Panc1 (cell line): ENCODE data around the gene RFX2. TPM values are rescaled to one million over a fixed set of nuclear protein-coding genes. Genes with fewer than 3 reads are reported as not detected.

Experiments
- ATAC-seq: fragments of 200-7000 bp; cut with Tn5 transposase; 2 replicates; pipeline ENCODE4 v1.9.1; 2020; ENCODE audit warnings: mild to moderate bottlenecking, moderate library complexity
- BruUV-seq: library from RNA; stranded (reverse); fragments of 400-500 nt; replicated peaks from 2 replicates; lab custom pipeline; 2021; lab: Mats Ljungman, UMichigan
- CTCF ChIA-PET: fragments of 300-600 bp; sonication (Branson Sonifier 250); formaldehyde crosslinking; loops from one replicate; lab custom pipeline; 2022; ENCODE audit warnings: antibody characterized with exemption; lab: Charles Lee
- POLR2A ChIA-PET: fragments of 300-600 bp; sonication (Branson Sonifier 250); formaldehyde crosslinking; loops from one replicate; lab custom pipeline; 2022; ENCODE audit warnings: antibody characterized with exemption; lab: Charles Lee
- DNase-seq: peaks from one replicate; pipeline ENCODE4 v3.0.0-alpha.2; 2010; ENCODE audit warnings: low read depth, low spot score
- H3K27ac ChIP-seq: 2 replicates; pipeline ENCODE4 v1.5.1; 2011; ENCODE audit warnings: mild to moderate bottlenecking, low read length, inconsistent platforms
- H3K27me3 ChIP-seq: fragments of 200-500 bp; sonication (Bioruptor generic); 2 replicates; pipeline ENCODE4 v1.6.0; 2014; ENCODE audit warnings: low read length, inconsistent platforms; ENCODE audit not compliant: control insufficient read depth, insufficient read depth
- H3K36me3 ChIP-seq: fragments of 200-500 bp; sonication (Bioruptor generic); 2 replicates; pipeline ENCODE4 v1.5.1; 2014; ENCODE audit warnings: inconsistent platforms, mild to moderate bottlenecking, low read length, moderate library complexity; ENCODE audit not compliant: control insufficient read depth, insufficient read depth
- H3K4me1 ChIP-seq: 2 replicates; pipeline ENCODE4 v1.5.1; 2011; ENCODE audit warnings: inconsistent platforms, mild to moderate bottlenecking, low read length, moderate library complexity; ENCODE audit not compliant: control insufficient read depth, insufficient read depth
- H3K4me3 ChIP-seq, 2 experiments: 2 replicates each; pipeline ENCODE4 v1.5.1; 2011 to 2012; ENCODE audit warnings: low read depth in 2 of 2, low read length in 2 of 2, mild to moderate bottlenecking in 2 of 2, inconsistent platforms in 1 of 2, moderate library complexity in 1 of 2
- H3K9me3 ChIP-seq: fragments of 200-500 bp; sonication (Bioruptor generic); 2 replicates; pipeline ENCODE4 v1.5.1; 2014; ENCODE audit warnings: low read depth, mild to moderate bottlenecking, inconsistent platforms, low read length, moderate library complexity; ENCODE audit not compliant: control insufficient read depth, insufficient read depth
- CTCF ChIP-seq: fragments of 450-650 bp; IDR thresholded peaks from 2 replicates; pipeline ENCODE4 v1.5.1; 2017; ENCODE audit warnings: mild to moderate bottlenecking
- POLR2AphosphoS5 ChIP-seq: IDR thresholded peaks from 2 replicates; pipeline ENCODE4 v1.6.1; 2012; ENCODE audit warnings: mild to moderate bottlenecking, low read depth, low read length, moderate library complexity
- REST ChIP-seq, 2 experiments: IDR thresholded peaks; 2 replicates each; pipeline ENCODE4 v1.6.1; 2011 to 2012; ENCODE audit warnings: low read depth in 2 of 2, control low read depth in 1 of 2, low read length in 1 of 2, mild to moderate bottlenecking in 1 of 2, moderate library complexity in 1 of 2; ENCODE audit not compliant: insufficient read depth in 1 of 2
- SIN3A ChIP-seq: IDR thresholded peaks from 2 replicates; pipeline ENCODE4 v1.6.1; 2012; ENCODE audit warnings: low read depth, mild to moderate bottlenecking, low read length, moderate library complexity, borderline replicate concordance; ENCODE audit not compliant: insufficient read depth
- TCF7L2 ChIP-seq: IDR thresholded peaks from 2 replicates; pipeline ENCODE4 v1.6.1; 2011; ENCODE audit warnings: mild to moderate bottlenecking, low read depth, low read length, inconsistent platforms
- in situ Hi-C: cut with HindIII; loops from 2 replicates; pipeline ENCODE4 v1.10.0; 2016; ENCODE audit warnings: low sequenced_read_pairs, low pct_unique_long_range_greater_than_20kb
- intact Hi-C: fragments of 100-400 bp; cut with micrococcal nuclease; formaldehyde crosslinking; loops from one replicate; pipeline ENCODE4 v1.10.0; 2022; ENCODE audit not compliant: unreplicated experiment
- total RNA-seq: library from RNA; stranded (reverse); gene quantifications from one replicate; pipeline ENCODE4 v1.2.1, GENCODE V29; 2021; ENCODE audit not compliant: unreplicated experiment

RFX2 gene
- total RNA-seq, 1 experiment from 2014 or later = 8.0 TPM

GRCh38 chr19:6098574-6098973 is 11.7 kb downstream of the RFX2 start:
- no TSS peak for BruUV-seq
- H3K36me3 ChIP-seq = no peaks in the 10 kb centered on the region
- ATAC-seq (no peak), DNase-seq (no peak)
- POLR2A ChIA-PET = interaction anchor here (0.6 kb wide), 1 partner anchor 11 kb away, joined by 3 read pairs; no protein-coding TSS in a partner anchor
- H3K27ac ChIP-seq = no peak overlapping the region
- H3K9me3 ChIP-seq = no peaks in the 10 kb centered on the region
- no peak overlapping the region for H3K4me3 ChIP-seq
- CTCF ChIA-PET = interaction anchor here (0.6 kb wide), 2 partner anchors 19 to 47 kb away, joined by 3 to 5 read pairs; no protein-coding TSS in a partner anchor
- H3K27me3 ChIP-seq = no peaks in the 10 kb centered on the region
- H3K4me1 ChIP-seq = no peaks in the 10 kb centered on the region
- intact Hi-C loops = no loop called here
- in situ Hi-C loops = no loop called here
- TF ChIP-seq REST (IDR thresholded peaks at IDR 0.05; ENCODE audit: insufficient read depth in 1 of 2, low read depth in 2 of 2, low read length in 1 of 2) (no peak), POLR2AphosphoS5 (no peak), TCF7L2 (no peak), CTCF (no peak), SIN3A (no peak)

GRCh38 chr19:6097911-6098310 is 12.4 kb downstream of the RFX2 start:
- Histone ChIP-seq H3K9me3 (no peaks in the 10 kb centered on the region), H3K27ac (no peak overlapping the region), H3K4me1 (no peaks in the 10 kb centered on the region), H3K4me3 (no peak overlapping the region), H3K27me3 (no peaks in the 10 kb centered on the region), H3K36me3 (no peaks in the 10 kb centered on the region)
- TF ChIP-seq SIN3A (no peak), POLR2AphosphoS5 (no peak), REST (IDR thresholded peaks at IDR 0.05; ENCODE audit: insufficient read depth in 1 of 2, low read depth in 2 of 2, low read length in 1 of 2) (no peak)
- in situ Hi-C loops = no loop called here
- intact Hi-C loops = no loop called here
- BruUV-seq = no TSS peak
- no peak for DNase-seq
- ChIA-PET POLR2A (no interaction called here), CTCF (interaction anchor here (0.6 kb wide), 1 partner anchor 376 kb away, joined by 6 read pairs; no protein-coding TSS in a partner anchor)
- ATAC-seq = no peak
